Ishikawa (cell line): Measurements from ENCODE around the gene PYGO2.

Experiments used
- CEBPB ChIP-seq: IDR thresholded peaks from 2 replicates; pipeline ENCODE4 v1.6.1; 2012
- CREB1 ChIP-seq: IDR thresholded peaks from 2 replicates; pipeline ENCODE4 v1.6.1; 2012; ENCODE audit warnings: low read depth
- EGR1 ChIP-seq: IDR thresholded peaks from 2 replicates; pipeline ENCODE4 v1.6.1; 2012
- EP300 ChIP-seq: IDR thresholded peaks from 2 replicates; pipeline ENCODE4 v1.6.1; 2012; ENCODE audit warnings: borderline replicate concordance
- FOXM1 ChIP-seq: IDR thresholded peaks from 2 replicates; pipeline ENCODE4 v1.6.1; 2012; ENCODE audit warnings: low read depth, borderline replicate concordance
- MAX ChIP-seq: IDR thresholded peaks from 2 replicates; pipeline ENCODE4 v1.6.1; 2012
- NFIC ChIP-seq: IDR thresholded peaks from 2 replicates; pipeline ENCODE4 v1.6.1; 2012
- RAD21 ChIP-seq: IDR thresholded peaks from 2 replicates; pipeline ENCODE4 v1.6.1; 2012; ENCODE audit warnings: low read depth
- TAF1 ChIP-seq: IDR thresholded peaks from 2 replicates; pipeline ENCODE4 v1.6.1; 2012; ENCODE audit warnings: low read depth, mild to moderate bottlenecking
- TCF12 ChIP-seq: IDR thresholded peaks from 2 replicates; pipeline ENCODE4 v1.6.1; 2012; ENCODE audit warnings: low read depth
- TEAD4 ChIP-seq: IDR thresholded peaks from 2 replicates; pipeline ENCODE4 v1.6.1; 2012
- YY1 ChIP-seq: IDR thresholded peaks from 2 replicates; pipeline ENCODE4 v1.6.1; 2012; ENCODE audit warnings: low read depth
- ZBTB7A ChIP-seq: IDR thresholded peaks from 2 replicates; pipeline ENCODE4 v1.6.1; 2012; ENCODE audit warnings: low read depth
- TF ChIP-seq, protein P1 (sequence below): IDR thresholded peaks from 2 replicates; pipeline ENCODE4 v1.6.1; 2012
- TF ChIP-seq, protein P2 (sequence below): IDR thresholded peaks from 2 replicates; pipeline ENCODE4 v1.6.1; 2012; ENCODE audit warnings: low read depth, mild to moderate bottlenecking

PYGO2 gene

DNA sequence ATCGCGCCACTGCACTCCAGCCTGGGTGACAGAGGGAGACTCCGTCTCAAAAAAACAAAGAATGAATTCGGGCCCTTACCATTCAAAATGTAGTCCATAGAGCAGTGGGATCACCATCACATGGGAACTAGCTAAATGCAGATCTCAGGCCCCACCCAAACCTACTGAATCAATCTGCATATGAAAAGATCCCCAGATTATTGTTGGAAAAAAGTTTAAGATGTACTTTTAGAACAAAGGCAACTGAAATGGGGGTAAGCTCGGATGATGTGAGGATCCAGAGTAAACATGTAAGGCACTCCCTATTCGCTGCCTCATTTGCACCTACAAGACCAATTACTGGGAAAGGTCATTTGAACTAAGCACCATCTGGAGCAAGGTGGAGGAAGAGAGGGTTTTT lies 20.8 kb upstream of the PYGO2 start:
- TF ChIP-seq MAX (no peak), TEAD4 (no peak), CEBPB (no peak)

DNA sequence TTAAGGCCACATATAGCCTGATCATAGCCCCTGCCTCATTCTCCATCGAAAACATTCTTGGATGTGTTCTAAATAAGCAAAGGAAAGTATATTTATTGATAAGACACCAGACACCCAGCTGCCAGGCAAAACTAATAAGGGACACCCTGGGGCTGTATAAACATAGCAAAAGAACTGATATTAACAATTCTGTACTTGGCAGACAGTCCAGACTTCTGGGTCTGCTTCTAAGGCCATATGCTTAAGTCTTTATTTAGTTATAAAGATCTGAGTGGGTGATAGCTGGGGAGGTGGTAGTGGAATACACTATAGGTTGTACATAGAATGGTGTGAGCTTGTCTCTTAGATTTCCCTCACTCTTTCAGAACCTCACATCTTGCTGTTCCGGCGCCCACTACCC lies 16.8 kb upstream of the PYGO2 start:
- TF ChIP-seq TCF12 (no peak), EP300 (no peak), CREB1 (no peak), EGR1 (no peak), FOXM1 (no peak)
- TF ChIP-seq, protein P1, sequence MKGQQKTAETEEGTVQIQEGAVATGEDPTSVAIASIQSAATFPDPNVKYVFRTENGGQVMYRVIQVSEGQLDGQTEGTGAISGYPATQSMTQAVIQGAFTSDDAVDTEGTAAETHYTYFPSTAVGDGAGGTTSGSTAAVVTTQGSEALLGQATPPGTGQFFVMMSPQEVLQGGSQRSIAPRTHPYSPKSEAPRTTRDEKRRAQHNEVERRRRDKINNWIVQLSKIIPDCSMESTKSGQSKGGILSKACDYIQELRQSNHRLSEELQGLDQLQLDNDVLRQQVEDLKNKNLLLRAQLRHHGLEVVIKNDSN: no peak

DNA sequence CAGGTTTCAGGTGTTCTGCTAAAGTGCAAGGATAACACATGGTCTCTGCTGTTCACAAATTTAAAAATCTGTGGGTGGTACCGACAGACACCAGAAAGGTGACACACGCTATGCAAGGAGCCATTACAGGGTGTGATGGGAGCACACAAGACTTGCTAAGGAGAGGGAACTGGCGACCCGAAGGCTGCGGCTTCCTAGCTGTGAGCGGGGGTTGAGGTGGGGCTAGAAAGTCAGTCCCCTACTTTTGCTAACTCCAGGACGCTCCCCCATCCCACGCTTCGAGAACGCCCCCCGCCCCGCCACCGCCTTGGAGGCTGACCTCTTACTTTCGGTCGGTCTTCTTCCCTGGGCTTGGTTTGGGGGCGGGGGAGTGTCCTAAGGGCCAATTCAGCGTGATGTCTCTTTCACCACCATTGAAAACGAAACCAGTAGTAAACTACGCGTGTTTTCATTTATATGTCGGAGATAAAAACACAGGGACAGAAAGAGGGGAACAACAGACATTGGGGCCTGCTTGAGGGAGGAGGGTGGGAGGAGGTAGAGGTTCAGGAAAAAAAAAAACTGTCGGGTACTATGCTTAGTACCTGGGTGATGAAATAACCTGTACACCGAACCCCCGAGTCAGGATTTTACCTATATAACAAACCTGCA lies 14.0 kb upstream of the PYGO2 start:
- TF ChIP-seq FOXM1 (no peak), MAX (0 out of 2 replicates have a peak, but pooled peaks have one; percentile 16), TEAD4 (0 out of 2 replicates have a peak, but pooled peaks have one; percentile 7)
- TF ChIP-seq, protein P1: no peak

DNA sequence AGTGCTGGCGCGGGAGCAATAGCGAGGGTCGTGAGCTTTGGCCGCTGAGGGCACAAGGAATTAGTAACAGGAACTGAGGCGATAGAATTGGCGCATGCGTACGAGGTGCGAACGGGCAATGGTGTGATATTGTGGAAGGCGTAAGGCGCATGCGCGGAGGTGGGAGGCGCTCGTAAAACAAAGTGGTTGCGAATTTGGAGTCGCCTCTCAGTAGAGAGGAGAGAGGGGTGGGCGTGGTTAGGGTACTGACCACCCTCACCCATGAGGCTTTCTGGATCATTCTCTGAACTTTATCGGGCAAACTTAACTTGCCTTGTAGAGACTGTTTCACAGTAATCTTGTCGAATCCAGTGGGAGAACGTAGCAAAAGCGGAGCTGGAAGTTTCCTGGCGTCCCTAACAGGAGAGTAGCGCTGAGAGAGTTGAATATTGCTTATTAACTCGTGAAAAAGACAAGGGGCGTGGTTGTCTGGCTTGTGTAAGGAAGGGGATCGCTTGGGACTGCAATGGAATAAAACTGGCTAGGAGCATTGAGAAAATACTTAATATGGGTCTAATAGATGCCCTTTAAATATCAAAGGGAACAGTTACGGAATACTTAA lies 13.3 kb upstream of the PYGO2 start:
- TF ChIP-seq EP300 (no peak), TAF1 (0 out of 2 replicates have a peak, but pooled peaks have one; percentile 13)

DNA sequence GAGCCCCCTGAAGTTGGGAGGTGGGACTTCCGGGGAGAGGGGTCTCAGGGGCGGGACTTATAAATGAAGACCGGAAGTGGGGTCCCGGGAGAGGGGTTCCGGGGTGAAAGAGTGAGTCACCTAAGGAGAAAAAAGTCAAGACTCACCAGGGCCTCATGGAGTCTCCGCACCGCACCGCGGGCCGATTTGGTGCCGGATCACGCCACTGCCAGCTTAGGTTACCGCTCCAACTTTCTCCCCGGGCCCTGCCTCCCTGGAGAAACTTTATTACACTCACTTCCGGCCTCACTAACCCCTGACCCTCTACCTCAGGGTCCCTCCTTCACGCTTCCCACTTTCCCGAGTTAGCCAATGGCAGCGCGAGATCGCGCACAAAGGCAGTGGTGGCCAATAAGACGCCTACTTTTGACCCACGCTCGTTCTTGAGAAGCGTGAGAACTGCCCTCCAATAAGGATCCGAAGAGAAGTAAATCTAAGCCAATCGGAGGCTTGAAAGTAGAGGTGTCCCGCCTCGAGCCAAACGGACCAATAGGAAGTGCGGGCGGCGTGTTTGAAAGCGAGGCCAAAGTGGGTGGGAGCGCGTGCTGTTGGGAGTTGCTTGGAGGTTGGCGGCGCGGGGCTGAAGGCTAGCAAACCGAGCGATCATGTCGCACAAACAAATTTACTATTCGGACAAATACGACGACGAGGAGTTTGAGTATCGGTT lies 12.7 kb upstream of the PYGO2 start, which contains the start of gene CKS1B:
CKS1B (plus strand) TSS at position 580 of the 706 bp plus-strand sequence; CDS start at position 645, 65 bp downstream.
- TF ChIP-seq FOXM1: no peak; the same call in none of the 2 replicates
- no peak; the same call in 1 of the 2 replicates for TF ChIP-seq TCF12
- TF ChIP-seq, protein P1: no peak
- TF ChIP-seq NFIC: peak; percentile 35; the same call in 1 of the 2 replicates
- peak; percentile 54; the same call in 1 of the 2 replicates for TF ChIP-seq CREB1
- TF ChIP-seq MAX: peak; percentile 97
- TF ChIP-seq TAF1: peak; percentile 72
- TF ChIP-seq ZBTB7A: peak; percentile 99
- no peak for TF ChIP-seq RAD21

- TF ChIP-seq TCF12 (no peak), CEBPB (no peak), FOXM1 (no peak), ZBTB7A (no peak), CREB1 (no peak), YY1 (no peak), EGR1 (no peak), RAD21 (no peak), TAF1 (no peak; the same call in 1 of the 2 replicates), NFIC (no peak), MAX (no peak), TEAD4 (no peak), EP300 (no peak)
- TF ChIP-seq, protein P2, sequence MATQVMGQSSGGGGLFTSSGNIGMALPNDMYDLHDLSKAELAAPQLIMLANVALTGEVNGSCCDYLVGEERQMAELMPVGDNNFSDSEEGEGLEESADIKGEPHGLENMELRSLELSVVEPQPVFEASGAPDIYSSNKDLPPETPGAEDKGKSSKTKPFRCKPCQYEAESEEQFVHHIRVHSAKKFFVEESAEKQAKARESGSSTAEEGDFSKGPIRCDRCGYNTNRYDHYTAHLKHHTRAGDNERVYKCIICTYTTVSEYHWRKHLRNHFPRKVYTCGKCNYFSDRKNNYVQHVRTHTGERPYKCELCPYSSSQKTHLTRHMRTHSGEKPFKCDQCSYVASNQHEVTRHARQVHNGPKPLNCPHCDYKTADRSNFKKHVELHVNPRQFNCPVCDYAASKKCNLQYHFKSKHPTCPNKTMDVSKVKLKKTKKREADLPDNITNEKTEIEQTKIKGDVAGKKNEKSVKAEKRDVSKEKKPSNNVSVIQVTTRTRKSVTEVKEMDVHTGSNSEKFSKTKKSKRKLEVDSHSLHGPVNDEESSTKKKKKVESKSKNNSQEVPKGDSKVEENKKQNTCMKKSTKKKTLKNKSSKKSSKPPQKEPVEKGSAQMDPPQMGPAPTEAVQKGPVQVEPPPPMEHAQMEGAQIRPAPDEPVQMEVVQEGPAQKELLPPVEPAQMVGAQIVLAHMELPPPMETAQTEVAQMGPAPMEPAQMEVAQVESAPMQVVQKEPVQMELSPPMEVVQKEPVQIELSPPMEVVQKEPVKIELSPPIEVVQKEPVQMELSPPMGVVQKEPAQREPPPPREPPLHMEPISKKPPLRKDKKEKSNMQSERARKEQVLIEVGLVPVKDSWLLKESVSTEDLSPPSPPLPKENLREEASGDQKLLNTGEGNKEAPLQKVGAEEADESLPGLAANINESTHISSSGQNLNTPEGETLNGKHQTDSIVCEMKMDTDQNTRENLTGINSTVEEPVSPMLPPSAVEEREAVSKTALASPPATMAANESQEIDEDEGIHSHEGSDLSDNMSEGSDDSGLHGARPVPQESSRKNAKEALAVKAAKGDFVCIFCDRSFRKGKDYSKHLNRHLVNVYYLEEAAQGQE: no peak
- TF ChIP-seq, protein P1: no peak
Measured at GRCh38 chr1:154973344-154974101, 11.9 kb upstream of the PYGO2 start.
